ENCODE data around the gene TNFRSF25.
A peak's percentile ranks its signal among the peaks of the same experiment; 100 is the strongest.
"Not testable (repeated sequence)": the region's sequence is repeated elsewhere in the genome, so short reads cannot be mapped to it uniquely, and the experiment has no call there.

The TNFRSF25 gene

GRCh38 chr1:6450005-6450450 is 15.9 kb downstream of the TNFRSF25 start:
- no peak for TF ChIP-seq CTCF (conservative IDR thresholded peaks at IDR 0.05)
- no peak for TF ChIP-seq ZFX (IDR thresholded peaks at IDR 0.05)
- H3K27ac ChIP-seq: no peak overlapping the region

GRCh38 chr1:6448749-6449631 is 17.0 kb downstream of the TNFRSF25 start:
- TF ChIP-seq ZFX (IDR thresholded peaks at IDR 0.05): no peak
- no peak for TF ChIP-seq CTCF (conservative IDR thresholded peaks at IDR 0.05)
- H3K27ac ChIP-seq: no peak overlapping the region

GRCh38 chr1:6447818-6448748 is 17.9 kb downstream of the TNFRSF25 start:
- TF ChIP-seq CTCF (conservative IDR thresholded peaks at IDR 0.05): no peak
- no peak for TF ChIP-seq ZFX (IDR thresholded peaks at IDR 0.05)
- no peak overlapping the region for H3K27ac ChIP-seq

GRCh38 chr1:6447016-6447817 is 18.8 kb downstream of the TNFRSF25 start:
- H3K27ac ChIP-seq: no peak overlapping the region
- no peak for TF ChIP-seq ZFX (IDR thresholded peaks at IDR 0.05)
- no peak for TF ChIP-seq CTCF (conservative IDR thresholded peaks at IDR 0.05)

GRCh38 chr1:6446665-6447015 is 19.3 kb downstream of the TNFRSF25 start:
- TF ChIP-seq ZFX (IDR thresholded peaks at IDR 0.05) (no peak), CTCF (conservative IDR thresholded peaks at IDR 0.05) (no peak)
- H3K27ac ChIP-seq: no peak overlapping the region

- H3K27ac ChIP-seq: not testable (repeated sequence)
Measured at GRCh38 chr1:6445929-6446328, 20.0 kb downstream of the TNFRSF25 start.

GRCh38 chr1:6445062-6445763 is 20.8 kb downstream of the TNFRSF25 start:
- TF ChIP-seq CTCF (conservative IDR thresholded peaks at IDR 0.05) (peak; percentile 79), ZFX (IDR thresholded peaks at IDR 0.05) (no peak)
- no peak overlapping the region for H3K27ac ChIP-seq

Measured in C4-2B (cell line).